Body of pancreas (tissue), 4 donors: ENCODE data around the gene ENAM. TPM values are rescaled to one million over a fixed set of nuclear protein-coding genes. Genes with fewer than 3 reads are reported as not detected.

ENCODE experiments used
- ATAC-seq: fragments of 150-250 bp; one replicate; pipeline ENCODE4 v1.9.1; 2016
- DNase-seq, 4 donors: peaks; one replicate each; pipeline ENCODE4 v3.0.0-alpha.2; 2019
- H3K27ac ChIP-seq, 4 donors: fragments of 200-600 bp; sonication (generic); 1 replicate in 3 of 4; 2 replicates in 1 of 4; pipeline versions ENCODE4 v1.5.1 to v1.6.1; 2016 to 2019; ENCODE audit warnings: mild to moderate bottlenecking in 1 of 4, mixed read lengths in 1 of 4, moderate library complexity in 1 of 4
- H3K27me3 ChIP-seq, 2 donors: fragments of 200-600 bp; sonication (generic); one replicate each; pipeline ENCODE4 v1.6.0; 2016; ENCODE audit warnings: mild to moderate bottlenecking in 1 of 2
- H3K36me3 ChIP-seq, 2 donors: fragments of 200-600 bp; sonication (generic); replicated peaks in 1 of 2; 2 replicates each; pipeline ENCODE4 v1.5.1; 2016; ENCODE audit warnings: low read depth in 2 of 2; ENCODE audit not compliant: insufficient read depth in 1 of 2
- H3K4me1 ChIP-seq: fragments of 200-600 bp; sonication (generic); one replicate; pipeline ENCODE4 v1.6.0; 2016
- H3K4me3 ChIP-seq, 2 donors: fragments of 200-600 bp; sonication (generic); 1 replicate in 1 of 2; 2 replicates in 1 of 2; pipeline ENCODE4 v1.5.1; 2016 to 2019
- H3K9me3 ChIP-seq, 3 donors: fragments of 200-600 bp; sonication (generic); 1 replicate in 2 of 3; 2 replicates in 1 of 3; pipeline ENCODE4 v1.5.1; 2016
- POLR2A ChIP-seq, 3 donors: fragments of 450-650 bp; IDR thresholded peaks; one replicate each; pipeline ENCODE4 v1.6.1; 2016; ENCODE audit warnings: antibody characterized with exemption in 3 of 3, mild to moderate bottlenecking in 2 of 3
- WGBS, 2 donors: methylation state at CpG; one replicate each; pipeline ENCODE4 v1.1.5; 2017; 5-methylcytosine and 5-hydroxymethylcytosine counted together
- intact Hi-C: fragments of 100-400 bp; cut with DNase I; formaldehyde crosslinking; loops from one replicate; pipeline ENCODE4 v1.15.1; 2023
- total RNA-seq, 2 donors: library from RNA; depleted of rRNA; stranded (reverse); fragments of >200 nt; gene quantifications; one replicate each; pipeline ENCODE4 v1.1.0, GENCODE V29; 2016
- TF ChIP-seq, protein P1 (sequence below), 7 experiments: fragments of 450-650 bp in 4 of 7; fragments of 200-600 bp in 3 of 7; sonication (generic) in 3 of 7; IDR thresholded peaks; one replicate each; pipeline ENCODE4 v1.5.1; 2016 to 2019; ENCODE audit warnings: antibody characterized with exemption in 7 of 7

Gene ENAM, protein sequence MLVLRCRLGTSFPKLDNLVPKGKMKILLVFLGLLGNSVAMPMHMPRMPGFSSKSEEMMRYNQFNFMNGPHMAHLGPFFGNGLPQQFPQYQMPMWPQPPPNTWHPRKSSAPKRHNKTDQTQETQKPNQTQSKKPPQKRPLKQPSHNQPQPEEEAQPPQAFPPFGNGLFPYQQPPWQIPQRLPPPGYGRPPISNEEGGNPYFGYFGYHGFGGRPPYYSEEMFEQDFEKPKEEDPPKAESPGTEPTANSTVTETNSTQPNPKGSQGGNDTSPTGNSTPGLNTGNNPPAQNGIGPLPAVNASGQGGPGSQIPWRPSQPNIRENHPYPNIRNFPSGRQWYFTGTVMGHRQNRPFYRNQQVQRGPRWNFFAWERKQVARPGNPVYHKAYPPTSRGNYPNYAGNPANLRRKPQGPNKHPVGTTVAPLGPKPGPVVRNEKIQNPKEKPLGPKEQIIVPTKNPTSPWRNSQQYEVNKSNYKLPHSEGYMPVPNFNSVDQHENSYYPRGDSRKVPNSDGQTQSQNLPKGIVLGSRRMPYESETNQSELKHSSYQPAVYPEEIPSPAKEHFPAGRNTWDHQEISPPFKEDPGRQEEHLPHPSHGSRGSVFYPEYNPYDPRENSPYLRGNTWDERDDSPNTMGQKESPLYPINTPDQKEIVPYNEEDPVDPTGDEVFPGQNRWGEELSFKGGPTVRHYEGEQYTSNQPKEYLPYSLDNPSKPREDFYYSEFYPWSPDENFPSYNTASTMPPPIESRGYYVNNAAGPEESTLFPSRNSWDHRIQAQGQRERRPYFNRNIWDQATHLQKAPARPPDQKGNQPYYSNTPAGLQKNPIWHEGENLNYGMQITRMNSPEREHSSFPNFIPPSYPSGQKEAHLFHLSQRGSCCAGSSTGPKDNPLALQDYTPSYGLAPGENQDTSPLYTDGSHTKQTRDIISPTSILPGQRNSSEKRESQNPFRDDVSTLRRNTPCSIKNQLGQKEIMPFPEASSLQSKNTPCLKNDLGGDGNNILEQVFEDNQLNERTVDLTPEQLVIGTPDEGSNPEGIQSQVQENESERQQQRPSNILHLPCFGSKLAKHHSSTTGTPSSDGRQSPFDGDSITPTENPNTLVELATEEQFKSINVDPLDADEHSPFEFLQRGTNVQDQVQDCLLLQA
- 1 to 10 TPM in 1 of 2 donors, under 1 TPM in 1; 0.99 to 2.3 TPM for total RNA-seq

DNA sequence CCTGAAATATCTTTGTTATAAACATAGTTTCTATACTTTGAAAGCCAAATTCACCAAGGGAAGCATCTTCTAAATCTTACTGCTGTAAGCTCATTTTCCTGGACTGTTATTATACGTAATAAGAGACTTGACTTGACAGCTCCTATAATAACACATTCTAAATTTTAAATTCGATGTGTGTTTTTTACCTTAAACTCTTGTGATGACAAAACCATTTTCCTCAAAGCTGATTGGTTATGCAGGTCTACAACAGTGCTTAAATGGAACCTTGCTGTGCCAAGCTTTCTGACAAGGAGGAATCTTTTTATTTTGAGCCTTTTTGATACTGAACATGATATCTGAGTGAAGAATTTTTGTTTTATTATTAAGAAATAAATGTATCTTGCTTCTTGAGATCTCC is at the start of gene ENAM:
Gene ENAM, plus strand, starts transcription at position 301 of the 400 bp plus-strand sequence. CDS start 757 bp downstream, outside the sequence.
- Histone ChIP-seq H3K4me3 (no peak within 1 kb of the TSS), H3K27me3 (no peaks in the 10 kb centered on the region), H3K4me1 (peaks cover 3% of the 10 kb centered on the region), H3K36me3 (no peaks in the 10 kb centered on the region), H3K9me3 (no peaks in the 10 kb centered on the region), H3K27ac (no peak within 1 kb of the TSS)
- ATAC-seq (no peak), DNase-seq (no peak)
- TF ChIP-seq POLR2A (IDR thresholded peaks at IDR 0.05) = no peak
- TF ChIP-seq, protein P1, sequence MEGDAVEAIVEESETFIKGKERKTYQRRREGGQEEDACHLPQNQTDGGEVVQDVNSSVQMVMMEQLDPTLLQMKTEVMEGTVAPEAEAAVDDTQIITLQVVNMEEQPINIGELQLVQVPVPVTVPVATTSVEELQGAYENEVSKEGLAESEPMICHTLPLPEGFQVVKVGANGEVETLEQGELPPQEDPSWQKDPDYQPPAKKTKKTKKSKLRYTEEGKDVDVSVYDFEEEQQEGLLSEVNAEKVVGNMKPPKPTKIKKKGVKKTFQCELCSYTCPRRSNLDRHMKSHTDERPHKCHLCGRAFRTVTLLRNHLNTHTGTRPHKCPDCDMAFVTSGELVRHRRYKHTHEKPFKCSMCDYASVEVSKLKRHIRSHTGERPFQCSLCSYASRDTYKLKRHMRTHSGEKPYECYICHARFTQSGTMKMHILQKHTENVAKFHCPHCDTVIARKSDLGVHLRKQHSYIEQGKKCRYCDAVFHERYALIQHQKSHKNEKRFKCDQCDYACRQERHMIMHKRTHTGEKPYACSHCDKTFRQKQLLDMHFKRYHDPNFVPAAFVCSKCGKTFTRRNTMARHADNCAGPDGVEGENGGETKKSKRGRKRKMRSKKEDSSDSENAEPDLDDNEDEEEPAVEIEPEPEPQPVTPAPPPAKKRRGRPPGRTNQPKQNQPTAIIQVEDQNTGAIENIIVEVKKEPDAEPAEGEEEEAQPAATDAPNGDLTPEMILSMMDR (IDR thresholded peaks at IDR 0.05) = no peak
- WGBS, 2 donors = 66 to 83% methylated on average over 2 of the region's 2 CpGs
- intact Hi-C loops = no loop called here

DNA sequence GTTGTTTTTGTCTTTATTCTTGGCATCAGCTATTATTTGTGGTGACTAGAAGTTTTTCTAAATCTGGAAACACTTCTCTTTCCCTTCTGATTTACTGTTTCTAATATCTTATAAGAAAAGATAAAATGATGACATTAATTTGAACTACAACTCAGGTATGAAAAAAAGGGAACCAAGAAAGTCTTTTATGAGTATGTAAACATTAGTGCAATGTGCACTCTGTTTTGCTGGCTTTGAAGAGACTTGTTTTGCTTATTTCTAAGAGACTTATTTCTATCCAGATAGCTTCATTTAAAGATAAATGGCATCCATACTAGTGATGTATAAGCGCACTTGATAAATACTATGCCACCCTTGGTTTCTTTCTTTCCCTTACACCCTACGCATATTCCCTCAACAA is 46.6 kb upstream of the ENAM start:
- ATAC-seq (no peak), DNase-seq (no peak)
- intact Hi-C loops = no loop called here
- WGBS, 2 donors = 92 to 94% methylated on average over 2 of the region's 2 CpGs
- no peaks in the 10 kb centered on the region for H3K9me3 ChIP-seq
- no peaks in the 10 kb centered on the region for H3K36me3 ChIP-seq
- H3K27ac ChIP-seq = no peak overlapping the region
- H3K4me3 ChIP-seq = no peak overlapping the region
- TF ChIP-seq, protein P1 (IDR thresholded peaks at IDR 0.05) = no peak
- TF ChIP-seq POLR2A (IDR thresholded peaks at IDR 0.05) = no peak
- H3K27me3 ChIP-seq = no peaks in the 10 kb centered on the region
- H3K4me1 ChIP-seq = peaks cover 11% of the 10 kb centered on the region

DNA sequence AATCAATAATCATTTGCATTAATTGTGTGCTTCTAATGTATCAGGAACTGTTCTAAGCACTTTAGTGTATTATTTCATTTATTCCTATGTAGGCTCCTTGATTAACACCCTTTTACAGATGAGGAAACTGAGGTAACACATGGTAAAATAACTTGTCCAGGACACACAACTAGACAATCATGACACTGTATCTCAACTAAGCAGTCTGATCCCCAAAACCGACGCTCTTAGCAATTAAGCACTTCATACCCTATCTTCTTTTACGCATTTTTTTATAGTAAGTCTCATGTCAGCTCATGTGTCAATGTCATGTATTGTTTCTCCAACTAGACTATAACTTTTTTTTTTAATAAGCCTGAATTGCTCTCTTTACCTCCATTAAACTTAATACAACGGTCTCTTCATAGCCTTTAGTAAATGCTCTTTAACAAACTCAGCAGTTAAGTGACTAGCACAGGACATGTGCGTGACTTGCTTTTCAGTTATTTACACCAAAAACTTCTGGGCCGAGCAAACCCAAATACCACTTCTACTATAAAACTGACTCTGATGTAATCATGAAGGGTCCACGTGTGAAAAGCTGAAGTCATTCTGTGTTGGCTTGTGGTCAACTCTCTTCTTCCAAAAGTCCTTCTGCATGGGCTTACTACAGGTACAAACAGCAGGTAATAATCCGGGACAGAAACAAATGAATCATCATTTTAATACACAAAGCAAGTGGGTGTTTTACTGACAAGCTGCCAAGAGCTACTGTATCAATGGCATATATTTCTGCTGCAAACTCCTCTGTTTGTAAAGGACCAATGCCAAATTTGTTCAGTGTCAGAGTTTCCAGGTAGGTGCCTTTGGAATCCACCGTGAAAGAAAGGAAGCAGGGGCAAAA is 44.4 kb upstream of the ENAM start:
- TF ChIP-seq POLR2A (IDR thresholded peaks at IDR 0.05) = no peak
- TF ChIP-seq, protein P1 (IDR thresholded peaks at IDR 0.05) = no peak
- intact Hi-C loops = no loop called here
- H3K27ac ChIP-seq = peak overlapping the region in 3 of 4 donors; percentile 52 to 71 (median 63)
- 33 to 41% methylated on average over 9 of the region's 9 CpGs for WGBS, 2 donors
- no peaks in the 10 kb centered on the region for H3K36me3 ChIP-seq
- ATAC-seq (peak; percentile 98), DNase-seq (peak; percentile 48 to 88 (median 68))
- H3K9me3 ChIP-seq = no peaks in the 10 kb centered on the region
- H3K27me3 ChIP-seq = no peaks in the 10 kb centered on the region
- H3K4me1 ChIP-seq = peaks cover 11% of the 10 kb centered on the region
- H3K4me3 ChIP-seq = no peak overlapping the region

DNA sequence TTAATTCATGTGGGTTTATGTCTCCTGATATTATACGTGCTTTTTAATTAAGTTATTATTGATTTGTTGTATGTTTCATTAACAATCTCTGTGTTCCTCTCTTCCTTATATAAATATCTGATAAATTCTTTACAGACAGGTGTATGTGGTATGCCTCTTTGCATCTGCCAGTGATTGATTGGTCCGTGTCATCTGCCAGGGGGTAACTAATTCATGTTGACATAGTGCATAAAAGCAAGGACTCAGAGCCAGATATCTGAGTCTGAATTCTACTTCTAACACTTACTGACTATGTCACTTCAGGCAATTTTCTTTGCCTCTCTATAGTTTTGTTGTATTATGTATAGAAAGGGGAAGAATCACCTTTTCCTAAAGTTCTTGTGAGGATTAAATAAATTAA is 41.7 kb upstream of the ENAM start:
- Histone ChIP-seq H3K4me1 (peaks cover 11% of the 10 kb centered on the region), H3K9me3 (no peaks in the 10 kb centered on the region), H3K36me3 (no peaks in the 10 kb centered on the region), H3K4me3 (no peak overlapping the region), H3K27ac (no peak overlapping the region), H3K27me3 (no peaks in the 10 kb centered on the region)
- intact Hi-C loops = no loop called here
- ATAC-seq (no peak), DNase-seq (no peak)
- TF ChIP-seq POLR2A (IDR thresholded peaks at IDR 0.05) = no peak
- TF ChIP-seq, protein P1 (IDR thresholded peaks at IDR 0.05) = no peak
- WGBS, 2 donors = 53 to 65% methylated on average over 2 of the region's 2 CpGs
